ENCODE measurements around the gene ETV3.

Gene ETV3

DNA sequence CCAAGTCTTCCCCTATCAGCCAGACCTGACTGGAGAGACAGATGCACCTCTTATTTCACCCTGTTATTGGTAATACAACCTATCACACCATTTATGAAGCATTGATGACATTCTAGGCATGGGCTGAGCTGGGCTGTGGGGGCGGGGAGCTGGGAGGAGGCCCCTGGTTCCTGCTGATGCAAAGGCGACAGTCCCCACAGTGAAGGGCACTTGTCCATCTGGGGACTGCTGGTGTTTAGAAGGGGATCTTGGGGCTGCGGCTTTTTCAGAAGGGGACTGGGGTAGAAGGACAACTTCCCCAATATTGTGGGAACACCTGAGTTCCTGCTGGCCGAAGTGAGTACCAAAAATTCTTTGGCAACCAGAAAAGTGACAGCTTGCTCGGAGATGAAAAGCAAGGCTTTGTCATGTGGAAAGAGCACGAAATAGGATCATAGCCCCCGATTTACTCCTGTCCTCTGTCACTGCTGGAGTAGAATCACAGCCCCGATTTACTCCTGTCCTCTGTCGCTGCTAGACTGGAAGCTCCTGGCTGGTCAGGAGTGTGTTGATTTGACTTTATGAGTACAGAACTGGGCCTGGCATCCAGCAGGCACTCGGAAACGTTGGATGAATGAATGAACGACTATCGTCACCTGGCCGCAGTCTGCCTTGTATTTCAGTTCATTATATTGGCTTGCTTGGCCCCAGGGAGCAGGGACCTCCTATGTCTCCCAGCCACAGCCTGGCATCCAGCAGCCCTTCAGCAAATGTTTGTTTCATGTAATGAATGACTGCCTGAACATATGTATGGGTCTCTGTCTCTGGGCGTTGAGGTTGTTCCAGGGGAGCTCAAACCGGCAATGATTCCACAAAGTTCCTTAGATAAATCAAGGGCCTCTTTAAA is 22.1 kb downstream of the ETV3 start:
- Histone ChIP-seq H3K27me3 (ENCODE audit: low read depth, low read length) (no peaks in the 10 kb centered on the region), H3K9me3 (ENCODE audit: insufficient read depth, low read length) (no peaks in the 10 kb centered on the region), H2AFZ (ENCODE audit: low read depth, low read length) (no peak overlapping the region), H3K4me2 (ENCODE audit: low read length) (peak overlapping the region; percentile 68), H3K9ac (ENCODE audit: low read length) (peak overlapping the region; percentile 67; the same call in 1 of the 2 replicates), H3K79me2 (ENCODE audit: low read length) (no peaks in the 10 kb centered on the region), H3K4me3 (ENCODE audit: low read length) (no peak overlapping the region), H3K36me3 (replicated peaks; ENCODE audit: low read depth, low read length) (no peaks in the 10 kb centered on the region), H3K27ac (ENCODE audit: low read length) (peak overlapping the region; percentile 90), H3K4me1 (ENCODE audit: low read length) (peaks cover 70% of the 10 kb centered on the region), H4K20me1 (ENCODE audit: insufficient read depth, low read length) (no peaks in the 10 kb centered on the region)
- no peak for TF ChIP-seq EZH2phosphoT487 (IDR thresholded peaks at IDR 0.05; ENCODE audit: low read depth)
- TF ChIP-seq, protein P1, sequence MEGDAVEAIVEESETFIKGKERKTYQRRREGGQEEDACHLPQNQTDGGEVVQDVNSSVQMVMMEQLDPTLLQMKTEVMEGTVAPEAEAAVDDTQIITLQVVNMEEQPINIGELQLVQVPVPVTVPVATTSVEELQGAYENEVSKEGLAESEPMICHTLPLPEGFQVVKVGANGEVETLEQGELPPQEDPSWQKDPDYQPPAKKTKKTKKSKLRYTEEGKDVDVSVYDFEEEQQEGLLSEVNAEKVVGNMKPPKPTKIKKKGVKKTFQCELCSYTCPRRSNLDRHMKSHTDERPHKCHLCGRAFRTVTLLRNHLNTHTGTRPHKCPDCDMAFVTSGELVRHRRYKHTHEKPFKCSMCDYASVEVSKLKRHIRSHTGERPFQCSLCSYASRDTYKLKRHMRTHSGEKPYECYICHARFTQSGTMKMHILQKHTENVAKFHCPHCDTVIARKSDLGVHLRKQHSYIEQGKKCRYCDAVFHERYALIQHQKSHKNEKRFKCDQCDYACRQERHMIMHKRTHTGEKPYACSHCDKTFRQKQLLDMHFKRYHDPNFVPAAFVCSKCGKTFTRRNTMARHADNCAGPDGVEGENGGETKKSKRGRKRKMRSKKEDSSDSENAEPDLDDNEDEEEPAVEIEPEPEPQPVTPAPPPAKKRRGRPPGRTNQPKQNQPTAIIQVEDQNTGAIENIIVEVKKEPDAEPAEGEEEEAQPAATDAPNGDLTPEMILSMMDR (IDR thresholded peaks at IDR 0.05; ENCODE audit: low read depth, low read length) = no peak

DNA sequence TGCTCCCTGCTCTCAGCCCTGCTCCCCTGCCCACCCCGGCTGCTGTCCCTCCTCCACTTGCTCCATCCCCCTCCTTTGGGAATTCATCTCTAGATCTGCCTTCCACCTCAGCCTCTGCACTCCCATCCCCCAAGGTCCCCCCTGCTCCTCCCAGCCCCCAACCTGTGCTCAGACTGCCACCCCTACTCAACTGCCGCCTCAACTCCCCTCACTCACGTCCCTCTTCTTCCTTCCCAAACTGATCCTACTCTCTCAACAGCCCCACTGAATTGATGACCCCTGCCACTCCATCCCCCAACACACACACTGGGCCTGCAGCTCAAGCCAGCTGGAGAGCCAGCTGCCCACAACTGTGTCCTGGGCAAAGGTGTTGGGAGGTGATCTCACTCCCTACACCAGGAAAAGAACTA is 22.8 kb downstream of the ETV3 start:
- Histone ChIP-seq H4K20me1 (ENCODE audit: insufficient read depth, low read length) (no peaks in the 10 kb centered on the region), H3K4me1 (ENCODE audit: low read length) (peaks cover 76% of the 10 kb centered on the region)

DNA sequence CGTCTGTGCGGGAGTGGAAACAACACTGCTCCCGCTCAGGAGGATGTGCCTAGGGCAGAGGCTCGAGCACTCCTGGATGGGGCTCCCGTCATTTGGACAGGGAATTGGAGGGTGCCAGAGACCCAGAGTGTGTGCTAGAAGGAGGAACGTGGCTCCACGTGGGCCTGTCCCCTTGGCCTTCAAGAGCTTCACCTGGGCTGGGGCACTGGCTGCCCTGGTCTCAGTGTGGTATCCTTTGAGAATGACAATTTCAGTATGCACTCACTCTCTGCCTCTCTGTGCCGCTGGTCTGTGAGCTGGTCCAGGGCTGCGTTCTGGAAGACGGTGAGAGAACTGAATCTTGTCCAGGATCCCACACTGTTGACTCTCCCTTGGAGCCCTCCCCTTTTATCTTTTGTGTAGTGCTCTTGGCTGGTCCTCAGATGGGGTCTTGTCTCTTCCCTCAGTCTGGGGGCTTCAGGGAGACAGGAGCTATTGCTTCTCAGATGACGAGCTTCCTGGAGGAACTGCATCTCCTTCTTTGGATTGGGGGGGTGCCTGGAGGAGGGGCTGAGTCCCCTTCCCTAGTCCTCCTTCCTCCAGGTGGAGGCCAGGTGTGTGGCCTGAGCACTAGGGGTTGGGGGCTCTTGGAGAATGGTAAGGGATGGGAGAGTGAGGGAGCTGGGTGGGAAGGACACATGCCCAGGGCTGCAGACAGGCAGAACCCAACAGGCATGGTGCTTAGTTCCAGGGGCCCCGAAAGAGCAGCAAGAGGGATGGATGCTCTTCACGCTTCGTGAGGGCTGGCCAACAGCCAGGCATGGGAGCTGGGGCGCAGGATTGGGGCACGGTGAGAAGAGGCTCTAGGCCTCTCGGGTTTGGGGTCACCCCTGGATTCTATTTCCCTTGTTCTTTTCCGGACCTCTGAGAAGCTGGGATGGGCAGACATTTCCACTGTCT is 23.7 kb downstream of the ETV3 start:
- no peaks in the 10 kb centered on the region for H3K36me3 ChIP-seq (replicated peaks; ENCODE audit: low read depth, low read length)
- H3K9me3 ChIP-seq (ENCODE audit: insufficient read depth, low read length) = no peaks in the 10 kb centered on the region
- no peaks in the 10 kb centered on the region for H3K79me2 ChIP-seq (ENCODE audit: low read length)
- no peak overlapping the region for H3K4me3 ChIP-seq (ENCODE audit: low read length)
- no peak overlapping the region for H2AFZ ChIP-seq (ENCODE audit: low read depth, low read length)
- TF ChIP-seq, protein P1 (IDR thresholded peaks at IDR 0.05; ENCODE audit: low read depth, low read length) = no peak
- H3K4me1 ChIP-seq (ENCODE audit: low read length) = peaks cover 77% of the 10 kb centered on the region
- no peak overlapping the region for H3K4me2 ChIP-seq (ENCODE audit: low read length)
- no peak overlapping the region for H3K9ac ChIP-seq (ENCODE audit: low read length)
- H3K27ac ChIP-seq (ENCODE audit: low read length) = peak overlapping the region; percentile 9
- no peaks in the 10 kb centered on the region for H3K27me3 ChIP-seq (ENCODE audit: low read depth, low read length)
- no peaks in the 10 kb centered on the region for H4K20me1 ChIP-seq (ENCODE audit: insufficient read depth, low read length)

More for the DNA sequence above, 22.8 kb downstream of the ETV3 start:
- no peak overlapping the region for H3K4me3 ChIP-seq (ENCODE audit: low read length)
- no peaks in the 10 kb centered on the region for H3K79me2 ChIP-seq (ENCODE audit: low read length)
- H3K36me3 ChIP-seq (replicated peaks; ENCODE audit: low read depth, low read length) = no peaks in the 10 kb centered on the region
- no peaks in the 10 kb centered on the region for H3K27me3 ChIP-seq (ENCODE audit: low read depth, low read length)
- H3K9ac ChIP-seq (ENCODE audit: low read length) = peak overlapping the region; percentile 67; the same call in 1 of the 2 replicates
- no peak overlapping the region for H2AFZ ChIP-seq (ENCODE audit: low read depth, low read length)
- no peak for TF ChIP-seq EZH2phosphoT487 (IDR thresholded peaks at IDR 0.05; ENCODE audit: low read depth)
- TF ChIP-seq, protein P1 (IDR thresholded peaks at IDR 0.05; ENCODE audit: low read depth, low read length) = no peak
- peak overlapping the region; percentile 90 for H3K27ac ChIP-seq (ENCODE audit: low read length)
- peak overlapping the region; percentile 68 for H3K4me2 ChIP-seq (ENCODE audit: low read length)
- H3K9me3 ChIP-seq (ENCODE audit: insufficient read depth, low read length) = no peaks in the 10 kb centered on the region

DNA sequence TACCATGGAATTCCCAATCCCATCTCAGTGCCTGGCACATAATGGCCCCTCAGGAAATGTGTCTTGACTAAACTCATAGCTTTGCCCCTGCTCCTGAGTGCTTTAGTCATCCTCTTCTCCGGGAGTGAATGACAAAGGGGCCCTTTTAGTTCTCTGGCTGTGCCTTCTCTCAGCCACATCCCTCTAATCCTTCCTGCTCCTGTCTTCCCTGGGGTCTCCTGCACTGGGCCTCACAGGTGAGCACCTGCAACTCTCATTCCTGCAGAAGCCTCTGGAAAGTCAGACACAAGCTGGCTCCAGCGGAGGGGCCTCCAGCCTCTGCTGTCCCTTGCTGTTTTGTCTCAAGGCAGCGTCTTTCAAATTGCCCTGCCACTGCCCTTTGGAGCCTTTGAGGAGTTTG is 24.6 kb downstream of the ETV3 start:
- H3K4me2 ChIP-seq (ENCODE audit: low read length) = no peak overlapping the region
- H3K27me3 ChIP-seq (ENCODE audit: low read depth, low read length) = no peaks in the 10 kb centered on the region
- TF ChIP-seq EZH2phosphoT487 (IDR thresholded peaks at IDR 0.05; ENCODE audit: low read depth) = no peak
- TF ChIP-seq, protein P1 (IDR thresholded peaks at IDR 0.05; ENCODE audit: low read depth, low read length) = no peak
- H3K36me3 ChIP-seq (replicated peaks; ENCODE audit: low read depth, low read length) = no peaks in the 10 kb centered on the region
- no peak overlapping the region for H2AFZ ChIP-seq (ENCODE audit: low read depth, low read length)
- no peak overlapping the region for H3K9ac ChIP-seq (ENCODE audit: low read length)
- H3K9me3 ChIP-seq (ENCODE audit: insufficient read depth, low read length) = no peaks in the 10 kb centered on the region
- no peak overlapping the region for H3K27ac ChIP-seq (ENCODE audit: low read length)
- no peak overlapping the region for H3K4me3 ChIP-seq (ENCODE audit: low read length)
- H4K20me1 ChIP-seq (ENCODE audit: insufficient read depth, low read length) = no peaks in the 10 kb centered on the region
- no peaks in the 10 kb centered on the region for H3K79me2 ChIP-seq (ENCODE audit: low read length)
- peaks cover 79% of the 10 kb centered on the region for H3K4me1 ChIP-seq (ENCODE audit: low read length)
